H9 (cell line): ENCODE measurements around the gene PPP1R12A. TPM values are rescaled to one million over a fixed set of nuclear protein-coding genes. Genes with fewer than 3 reads are reported as not detected.

Experiments used
- DNase-seq: peaks from one replicate; pipeline ENCODE4 v3.0.0-alpha.2; 2017
- H2AFZ ChIP-seq: one replicate; pipeline ENCODE4 v1.6.1; 2013; ENCODE audit warnings: mild to moderate bottlenecking, low read length, control low read depth, moderate library complexity
- H2AK5ac ChIP-seq: 2 replicates; pipeline ENCODE4 v1.6.1; 2013; ENCODE audit warnings: low read length, control low read depth, mixed read lengths; ENCODE audit not compliant: insufficient read length
- H2BK120ac ChIP-seq: one replicate; pipeline ENCODE4 v1.6.1; 2013; ENCODE audit warnings: low read depth, mild to moderate bottlenecking, low read length, control low read depth, inconsistent platforms; ENCODE audit not compliant: poor library complexity, severe bottlenecking
- H2BK12ac ChIP-seq: 2 replicates; pipeline ENCODE4 v1.6.1; 2013; ENCODE audit warnings: low read length, control low read depth, mixed read lengths, low read depth; ENCODE audit not compliant: insufficient read length
- H2BK15ac ChIP-seq: 2 replicates; pipeline ENCODE4 v1.6.1; 2013; ENCODE audit warnings: low read depth, low read length, control low read depth
- H2BK20ac ChIP-seq: one replicate; pipeline ENCODE4 v1.6.1; 2013; ENCODE audit warnings: low read depth, mild to moderate bottlenecking, low read length, control low read depth, inconsistent platforms; ENCODE audit not compliant: poor library complexity, severe bottlenecking
- H2BK5ac ChIP-seq: 2 replicates; pipeline ENCODE4 v1.6.1; 2013; ENCODE audit warnings: low read length, control low read depth, mixed read lengths; ENCODE audit not compliant: insufficient read length
- H3K14ac ChIP-seq: 2 replicates; pipeline ENCODE4 v1.6.1; 2013; ENCODE audit warnings: low read length, control low read depth; ENCODE audit not compliant: insufficient read depth
- H3K18ac ChIP-seq: 2 replicates; pipeline ENCODE4 v1.6.1; 2013; ENCODE audit warnings: low read depth, mild to moderate bottlenecking, mixed read lengths, low read length, control low read depth; ENCODE audit not compliant: insufficient read length
- H3K23ac ChIP-seq: 2 replicates; pipeline ENCODE4 v1.6.1; 2013; ENCODE audit warnings: low read length, control low read depth, mixed read lengths, low read depth; ENCODE audit not compliant: insufficient read length
- H3K23me2 ChIP-seq: 2 replicates; pipeline ENCODE4 v1.6.1; 2013; ENCODE audit warnings: low read depth, mild to moderate bottlenecking, mixed read lengths, low read length, control low read depth; ENCODE audit not compliant: insufficient read length, poor library complexity, severe bottlenecking
- H3K27ac ChIP-seq: 2 replicates; pipeline ENCODE4 v1.5.1; 2013; ENCODE audit warnings: low read length, control low read depth, mixed read lengths, low read depth; ENCODE audit not compliant: insufficient read length
- H3K27me3 ChIP-seq: 2 replicates; pipeline ENCODE4 v1.6.1; 2013; ENCODE audit warnings: low read length, control low read depth, inconsistent platforms; ENCODE audit not compliant: insufficient read depth
- H3K4ac ChIP-seq: 2 replicates; pipeline ENCODE4 v1.6.1; 2013; ENCODE audit warnings: low read depth, mild to moderate bottlenecking, control low read depth, inconsistent platforms, low read length, moderate library complexity
- H3K4me1 ChIP-seq: 2 replicates; pipeline ENCODE4 v1.6.1; 2013; ENCODE audit warnings: low read length, control low read depth, inconsistent platforms; ENCODE audit not compliant: insufficient read depth
- H3K4me2 ChIP-seq: 2 replicates; pipeline ENCODE4 v1.6.1; 2013; ENCODE audit warnings: low read length, control low read depth, mixed read lengths; ENCODE audit not compliant: insufficient read length, insufficient read depth
- H3K56ac ChIP-seq: 2 replicates; pipeline ENCODE4 v1.6.1; 2013; ENCODE audit warnings: low read depth, mild to moderate bottlenecking, mixed read lengths, low read length, control low read depth; ENCODE audit not compliant: insufficient read length
- H3K79me1 ChIP-seq: 2 replicates; pipeline ENCODE4 v1.6.1; 2013; ENCODE audit warnings: low read depth, mild to moderate bottlenecking, moderate library complexity, low read length, control low read depth, inconsistent platforms; ENCODE audit not compliant: insufficient read depth, poor library complexity, severe bottlenecking
- H3K79me2 ChIP-seq: 2 replicates; pipeline ENCODE4 v1.6.1; 2013; ENCODE audit warnings: low read length, control low read depth, inconsistent platforms; ENCODE audit not compliant: insufficient read depth
- H3K9ac ChIP-seq: 2 replicates; pipeline ENCODE4 v1.6.1; 2013; ENCODE audit warnings: low read length, control low read depth, mixed read lengths; ENCODE audit not compliant: insufficient read length; ENCODE audit errors: extremely low read depth
- H3K9me3 ChIP-seq: one replicate; pipeline ENCODE4 v1.6.1; 2013; ENCODE audit warnings: low read depth, low read length, inconsistent platforms; ENCODE audit not compliant: control insufficient read depth
- H3T11ph ChIP-seq: one replicate; pipeline ENCODE4 v1.6.1; 2013; ENCODE audit warnings: mild to moderate bottlenecking, low read length, control low read depth, inconsistent platforms
- H4K20me1 ChIP-seq: one replicate; pipeline ENCODE4 v1.6.1; 2013; ENCODE audit not compliant: control insufficient read depth, insufficient read length, insufficient read depth
- H4K5ac ChIP-seq: 2 replicates; pipeline ENCODE4 v1.6.1; 2013; ENCODE audit warnings: low read depth, mild to moderate bottlenecking, mixed read lengths, low read length, control low read depth; ENCODE audit not compliant: insufficient read length
- H4K8ac ChIP-seq: replicated peaks from 2 replicates; pipeline ENCODE4 v1.6.1; 2013; ENCODE audit warnings: low read length, control low read depth, mixed read lengths, low read depth; ENCODE audit not compliant: insufficient read length
- H4K91ac ChIP-seq: 2 replicates; pipeline ENCODE4 v1.6.1; 2013; ENCODE audit warnings: low read depth, mild to moderate bottlenecking, moderate library complexity, mixed read lengths, low read length, control low read depth; ENCODE audit not compliant: insufficient read length
- H3K27ac Mint-ChIP-seq, 3 experiments: 2 replicates in 2 of 3; 3 replicates in 1 of 3; pipeline ENCODE4 v1.8.0; 2020 to 2021; ENCODE audit warnings: mixed read lengths in 3 of 3, mild to moderate bottlenecking in 1 of 3, moderate library complexity in 1 of 3
- H3K27me3 Mint-ChIP-seq: 2 replicates; pipeline ENCODE4 v1.8.0; 2021; ENCODE audit warnings: low read depth, mild to moderate bottlenecking, moderate library complexity, mixed read lengths
- H3K36me3 Mint-ChIP-seq, 3 experiments: 2 replicates in 2 of 3; 3 replicates in 1 of 3; pipeline ENCODE4 v1.8.0; 2020 to 2021; ENCODE audit warnings: low read depth in 3 of 3, mixed read lengths in 3 of 3; ENCODE audit not compliant: insufficient read depth in 1 of 3
- H3K4me1 Mint-ChIP-seq, 2 experiments: 2 replicates each; pipeline ENCODE4 v1.8.0; 2020; ENCODE audit warnings: mixed read lengths in 2 of 2
- H3K4me3 Mint-ChIP-seq, 2 experiments: 2 replicates in 1 of 2; 3 replicates in 1 of 2; pipeline ENCODE4 v1.8.0; 2020 to 2021; ENCODE audit warnings: mild to moderate bottlenecking in 2 of 2, mixed read lengths in 2 of 2, moderate library complexity in 1 of 2
- H3K9me3 Mint-ChIP-seq, 2 experiments: 2 replicates in 1 of 2; 3 replicates in 1 of 2; pipeline ENCODE4 v1.8.0; 2020; ENCODE audit warnings: mild to moderate bottlenecking in 2 of 2, mixed read lengths in 2 of 2, moderate library complexity in 1 of 2
- WGBS: extraction: QIAGEN DNeasy Blood & Tissue Kit; methylation state at CpG from one replicate; pipeline ENCODE4 v1.1.7; 2013; ENCODE audit warnings: missing lambda C conversion rate, low lambda C conversion rate, mixed read lengths; ENCODE audit not compliant: insufficient read length; ENCODE audit errors: extremely low coverage; 5-methylcytosine and 5-hydroxymethylcytosine counted together
- total RNA-seq: library from RNA; stranded (reverse); gene quantifications from 2 replicates; pipeline ENCODE4 v1.2.1, GENCODE V29; 2021
- TF ChIP-seq, protein P1 (sequence below): fragments of 200-600 bp; sonication (generic); conservative IDR thresholded peaks from 3 replicates; pipeline ENCODE4 v1.8.0; 2021; ENCODE audit warnings: antibody characterized with exemption, mild to moderate bottlenecking

Gene PPP1R12A
- total RNA-seq, 1 experiment from 2014 or later, result 93.5 TPM

DNA sequence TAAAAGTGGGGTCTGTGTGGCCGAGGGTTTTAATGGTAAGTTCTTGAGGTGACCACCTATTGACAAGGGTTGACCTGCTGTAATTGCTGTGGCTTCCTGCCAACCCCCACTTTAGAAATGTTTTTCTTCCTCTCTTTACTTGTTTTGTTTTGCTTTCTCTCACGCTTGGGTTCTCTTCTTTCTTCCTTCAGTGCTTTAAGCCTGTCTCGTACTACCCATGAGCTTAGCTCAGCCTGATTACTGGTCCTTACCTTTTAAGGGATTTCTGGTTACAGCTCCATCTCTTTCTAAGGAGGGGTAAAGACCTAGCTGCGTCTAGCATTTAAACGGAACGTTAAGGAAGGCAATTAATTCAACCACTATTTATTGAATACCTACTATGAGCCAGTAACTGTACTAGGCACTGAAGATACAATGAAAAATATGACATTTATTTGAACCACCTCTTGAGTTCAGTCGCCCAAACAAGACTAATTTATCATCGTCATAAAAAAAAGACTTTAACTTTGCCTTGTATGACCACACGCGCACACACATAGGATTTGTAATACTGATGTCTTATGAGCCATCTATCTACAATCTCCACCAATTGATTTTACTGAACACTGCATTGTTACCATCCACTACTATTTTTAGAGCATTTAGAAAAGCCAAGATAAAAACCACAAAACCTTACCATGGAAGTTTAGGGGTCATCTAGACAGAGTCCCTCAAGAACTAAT lies 888 bp upstream of the PPP1R12A start:
- Histone ChIP-seq H3K27ac (peak overlapping the region; percentile 2), H3K4ac (no peak overlapping the region), H3K23ac (no peak overlapping the region), H4K5ac (no peak overlapping the region), H4K91ac (no peak overlapping the region), H3K27me3 (no peaks in the 10 kb centered on the region), H3K9me3 (no peaks in the 10 kb centered on the region), H2BK20ac (no peak overlapping the region), H3K56ac (no peak overlapping the region), H2BK12ac (no peak overlapping the region), H3T11ph (no peak overlapping the region), H2BK120ac (no peak overlapping the region), H4K20me1 (no peaks in the 10 kb centered on the region), H3K79me1 (no peaks in the 10 kb centered on the region), H3K4me2 (peak overlapping the region; percentile 98), H2BK15ac (no peak overlapping the region), H2AK5ac (no peak overlapping the region), H4K8ac (no peak overlapping the region), H3K18ac (peak overlapping the region; percentile 8), H2AFZ (no peak overlapping the region), H3K79me2 (peaks cover 24% of the 10 kb centered on the region; the same call in 1 of the 2 replicates), H2BK5ac (no peak overlapping the region), H3K9ac (peak overlapping the region; percentile 94), H3K23me2 (peaks cover 5% of the 10 kb centered on the region), H3K4me1 (no peaks in the 10 kb centered on the region; the same call in 1 of the 2 replicates), H3K14ac (peak overlapping the region; percentile 22; the same call in 1 of the 2 replicates)
- H3K27me3 Mint-ChIP-seq, result no peaks in the 10 kb centered on the region
- no peaks in the 10 kb centered on the region; a peak in 2 of 5 replicates for H3K9me3 Mint-ChIP-seq
- no CpG with 5 or more reads among the region's 10 CpGs for WGBS
- H3K36me3 Mint-ChIP-seq, result peaks cover 0 to 10% (median 0%) of the 10 kb centered on the region in 3 experiments; a peak in 1 of 7 replicates
- peak overlapping the region; percentile 100 for H3K4me3 Mint-ChIP-seq
- peaks cover 28 to 30% of the 10 kb centered on the region in 2 experiments for H3K4me1 Mint-ChIP-seq
- peak overlapping the region; percentile 100 for H3K27ac Mint-ChIP-seq
- TF ChIP-seq, protein P1, sequence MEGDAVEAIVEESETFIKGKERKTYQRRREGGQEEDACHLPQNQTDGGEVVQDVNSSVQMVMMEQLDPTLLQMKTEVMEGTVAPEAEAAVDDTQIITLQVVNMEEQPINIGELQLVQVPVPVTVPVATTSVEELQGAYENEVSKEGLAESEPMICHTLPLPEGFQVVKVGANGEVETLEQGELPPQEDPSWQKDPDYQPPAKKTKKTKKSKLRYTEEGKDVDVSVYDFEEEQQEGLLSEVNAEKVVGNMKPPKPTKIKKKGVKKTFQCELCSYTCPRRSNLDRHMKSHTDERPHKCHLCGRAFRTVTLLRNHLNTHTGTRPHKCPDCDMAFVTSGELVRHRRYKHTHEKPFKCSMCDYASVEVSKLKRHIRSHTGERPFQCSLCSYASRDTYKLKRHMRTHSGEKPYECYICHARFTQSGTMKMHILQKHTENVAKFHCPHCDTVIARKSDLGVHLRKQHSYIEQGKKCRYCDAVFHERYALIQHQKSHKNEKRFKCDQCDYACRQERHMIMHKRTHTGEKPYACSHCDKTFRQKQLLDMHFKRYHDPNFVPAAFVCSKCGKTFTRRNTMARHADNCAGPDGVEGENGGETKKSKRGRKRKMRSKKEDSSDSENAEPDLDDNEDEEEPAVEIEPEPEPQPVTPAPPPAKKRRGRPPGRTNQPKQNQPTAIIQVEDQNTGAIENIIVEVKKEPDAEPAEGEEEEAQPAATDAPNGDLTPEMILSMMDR, result no peak
- DNase-seq, result no peak
